CD4-positive, alpha-beta T cell (primary cell): ENCODE data around the gene HBG1. TPM values are rescaled to one million over a fixed set of nuclear protein-coding genes. Genes with fewer than 3 reads are reported as not detected.
"Not testable (repeated sequence)": the region's sequence is repeated elsewhere in the genome, so short reads cannot be mapped to it uniquely, and the experiment has no call there.

ENCODE experiments used
- ATAC-seq: fragments of 200-7000 bp; cut with Tn5 transposase; one replicate; pipeline ENCODE4 v1.10.0; 2022; ENCODE audit warnings: mild to moderate bottlenecking; ENCODE audit not compliant: poor library complexity
- CTCF ChIA-PET: fragments of 350-600 bp; sonication (Branson Sonifier 250); formaldehyde crosslinking; loops from one replicate; lab custom pipeline; 2021; ENCODE audit warnings: antibody characterized with exemption, inconsistent platforms; lab: Charles Lee
- POLR2A ChIA-PET: fragments of 350-600 bp; sonication (Branson Sonifier 250); formaldehyde crosslinking; loops from one replicate; lab custom pipeline; 2021; ENCODE audit warnings: antibody characterized with exemption, inconsistent platforms; lab: Charles Lee
- DNase-seq, 14 experiments: peaks; one replicate each; pipeline ENCODE4 v3.0.0-alpha.2; 2013 to 2020; ENCODE audit warnings: mixed read lengths in 2 of 14
- H3K27ac ChIP-seq, 2 donors: one replicate each; pipeline versions ENCODE4 v1.5.1 to v1.7.0; 2013; ENCODE audit warnings: low read length in 2 of 2, low read depth in 1 of 2, mild to moderate bottlenecking in 1 of 2
- H3K27me3 ChIP-seq, 2 experiments: 1 replicate in 1 of 2; 2 replicates in 1 of 2; pipeline versions ENCODE4 v1.6.1 to v1.7.0; 2013; ENCODE audit warnings: low read length in 2 of 2, control low read depth in 1 of 2, mild to moderate bottlenecking in 1 of 2, moderate library complexity in 1 of 2; ENCODE audit not compliant: insufficient read depth in 2 of 2, control insufficient read depth in 1 of 2
- H3K36me3 ChIP-seq: one replicate; pipeline ENCODE4 v1.6.1; 2013; ENCODE audit warnings: low read length, control low read depth; ENCODE audit not compliant: insufficient read depth
- H3K4me1 ChIP-seq: one replicate; pipeline ENCODE4 v1.6.1; 2013; ENCODE audit warnings: low read length, control low read depth; ENCODE audit not compliant: insufficient read depth
- H3K4me3 ChIP-seq: one replicate; pipeline ENCODE4 v1.5.1; 2013; ENCODE audit warnings: mild to moderate bottlenecking, low read length, moderate library complexity
- H3K9me3 ChIP-seq, 2 experiments: 1 replicate in 1 of 2; 2 replicates in 1 of 2; pipeline versions ENCODE4 v1.6.1 to v1.7.0; 2013; ENCODE audit warnings: low read length in 2 of 2, mild to moderate bottlenecking in 2 of 2, control low read depth in 1 of 2, moderate library complexity in 1 of 2; ENCODE audit not compliant: control insufficient read depth in 1 of 2, insufficient read depth in 1 of 2
- H3K27ac Mint-ChIP-seq: one replicate; pipeline ENCODE4 v1.8.0; 2020; ENCODE audit warnings: mixed read lengths
- H3K27me3 Mint-ChIP-seq: one replicate; pipeline ENCODE4 v1.8.0; 2021; ENCODE audit warnings: mixed read lengths
- H3K36me3 Mint-ChIP-seq: one replicate; pipeline ENCODE4 v1.8.0; 2021; ENCODE audit warnings: low read depth, mixed read lengths
- H3K4me1 Mint-ChIP-seq: one replicate; pipeline ENCODE4 v1.8.0; 2021; ENCODE audit warnings: low read depth, mixed read lengths
- H3K4me3 Mint-ChIP-seq: one replicate; pipeline ENCODE4 v1.8.0; 2020; ENCODE audit warnings: mild to moderate bottlenecking, mixed read lengths
- H3K9me3 Mint-ChIP-seq: one replicate; pipeline ENCODE4 v1.8.0; 2020; ENCODE audit warnings: mixed read lengths
- CTCF ChIP-seq: fragments of 200-600 bp; IDR thresholded peaks from one replicate; pipeline ENCODE4 v1.8.0; 2022; ENCODE audit warnings: antibody characterized with exemption, mild to moderate bottlenecking
- intact Hi-C, 2 experiments: fragments of 100-400 bp; cut with DNase I in 1 of 2; cut with micrococcal nuclease in 1 of 2; formaldehyde crosslinking; loops; one replicate each; pipeline versions ENCODE4 v1.15.1 to v1.9.0; 2023 to 2025; cut with DNase I, micrococcal nuclease
- total RNA-seq, 174 experiments: library from RNA in 2 of 174; stranded (reverse) in 2 of 174; gene quantifications; one replicate each; pipeline ENCODE4 v1.2.3 and lab custom pipeline; 2021 to 2026

Gene HBG1
- total RNA-seq, 2 experiments from 2014 or later: not detected

GRCh38 chr11:5250543-5251204 lies 1.0 kb upstream of the HBG1 start:
- POLR2A ChIA-PET: no interaction called here
- Mint-ChIP-seq H3K27me3 (peaks cover 3% of the 10 kb centered on the region), H3K36me3 (no peaks in the 10 kb centered on the region), H3K4me1 (no peaks in the 10 kb centered on the region), H3K4me3 (no peak overlapping the region), H3K27ac (no peak overlapping the region), H3K9me3 (no peaks in the 10 kb centered on the region)
- no peak for TF ChIP-seq CTCF
- H3K9me3 ChIP-seq: no peaks in the 10 kb centered on the region
- H3K4me1 ChIP-seq: no peaks in the 10 kb centered on the region
- intact Hi-C loops: no loop called here
- DNase-seq (no peak), ATAC-seq (no peak)
- no peaks in the 10 kb centered on the region for H3K36me3 ChIP-seq
- peaks cover 3% of the 10 kb centered on the region in 2 experiments for H3K27me3 ChIP-seq
- CTCF ChIA-PET: no interaction called here
- no peak overlapping the region for H3K4me3 ChIP-seq
- H3K27ac ChIP-seq: no peak overlapping the region

GRCh38 chr11:5248498-5248897 lies 1.2 kb downstream of the HBG1 start:
- intact Hi-C loops, H3K27ac Mint-ChIP-seq, POLR2A ChIA-PET, H3K9me3 Mint-ChIP-seq, H3K4me1 Mint-ChIP-seq, DNase-seq, ATAC-seq, H3K36me3 Mint-ChIP-seq, H3K4me1 ChIP-seq, H3K36me3 ChIP-seq, H3K27ac ChIP-seq, H3K27me3 Mint-ChIP-seq, H3K4me3 Mint-ChIP-seq, H3K4me3 ChIP-seq, H3K9me3 ChIP-seq, H3K27me3 ChIP-seq, CTCF ChIA-PET: not testable (repeated sequence)

GRCh38 chr11:5247472-5248192 lies 2.0 kb downstream of the HBG1 start:
- no peaks in the 10 kb centered on the region for H3K36me3 Mint-ChIP-seq
- no peak for TF ChIP-seq CTCF
- no peaks in the 10 kb centered on the region for H3K9me3 Mint-ChIP-seq
- Histone ChIP-seq H3K27me3 (peaks cover 3% of the 10 kb centered on the region in 2 experiments), H3K9me3 (no peaks in the 10 kb centered on the region), H3K4me1 (no peaks in the 10 kb centered on the region), H3K4me3 (no peak overlapping the region), H3K27ac (no peak overlapping the region), H3K36me3 (no peaks in the 10 kb centered on the region)
- intact Hi-C loops: no loop called here
- H3K27me3 Mint-ChIP-seq: no peaks in the 10 kb centered on the region
- no peak overlapping the region for H3K4me3 Mint-ChIP-seq
- CTCF ChIA-PET: no interaction called here
- no peak overlapping the region for H3K27ac Mint-ChIP-seq
- no peak for ATAC-seq
- no peak for DNase-seq
- POLR2A ChIA-PET: no interaction called here
- H3K4me1 Mint-ChIP-seq: no peaks in the 10 kb centered on the region
